Muscle layer of colon (tissue), 2 donors: ENCODE results near the gene HIBADH.

ENCODE experiments used
- H3K27ac ChIP-seq: one replicate; pipeline ENCODE4 v1.7.0; 2013; ENCODE audit warnings: low read depth, mild to moderate bottlenecking, low read length, moderate library complexity
- H3K27me3 ChIP-seq, 2 donors: one replicate each; pipeline ENCODE4 v1.7.0; 2013; ENCODE audit warnings: low read length in 2 of 2, mild to moderate bottlenecking in 2 of 2; ENCODE audit not compliant: insufficient read depth in 2 of 2, control insufficient read depth in 1 of 2
- H3K36me3 ChIP-seq: one replicate; pipeline ENCODE4 v1.7.0; 2013; ENCODE audit warnings: mild to moderate bottlenecking, low read length; ENCODE audit not compliant: insufficient read depth
- H3K4me1 ChIP-seq: one replicate; pipeline ENCODE4 v1.7.0; 2013; ENCODE audit warnings: mild to moderate bottlenecking, low read length; ENCODE audit not compliant: insufficient read depth
- H3K4me3 ChIP-seq, 2 donors: one replicate each; pipeline ENCODE4 v1.7.0; 2013; ENCODE audit warnings: low read length in 2 of 2, low read depth in 1 of 2, mild to moderate bottlenecking in 1 of 2, moderate library complexity in 1 of 2
- H3K9ac ChIP-seq: one replicate; pipeline ENCODE4 v1.7.0; 2013; ENCODE audit warnings: low read length
- H3K9me3 ChIP-seq: one replicate; pipeline ENCODE4 v1.7.0; 2013; ENCODE audit warnings: mild to moderate bottlenecking, low read length
- donor health status: abdominal sarcoma.
- donor health status: Adenocarcinoma of cecum.

The HIBADH gene

DNA sequence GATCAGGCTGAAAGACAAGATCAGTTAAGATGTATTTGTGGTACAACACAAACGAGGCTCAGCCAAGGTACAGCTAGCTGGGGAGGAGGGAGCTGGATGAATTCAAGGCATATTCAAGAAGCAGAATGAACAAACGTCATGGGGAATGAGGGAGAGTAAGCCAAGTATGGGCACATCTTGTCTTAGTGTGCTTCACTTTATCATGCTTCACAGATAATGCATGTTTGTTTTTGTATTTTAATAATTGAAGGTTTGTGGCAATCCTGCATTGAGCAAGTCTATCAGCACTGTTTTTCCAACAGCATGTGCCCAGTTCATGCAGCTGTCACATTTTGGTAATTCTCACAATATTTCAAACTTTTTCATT lies 135.4 kb downstream of the HIBADH start:
- Histone ChIP-seq H3K27me3 (no peaks in the 10 kb centered on the region), H3K36me3 (peaks cover 17% of the 10 kb centered on the region), H3K9me3 (no peaks in the 10 kb centered on the region), H3K9ac (no peak overlapping the region), H3K4me1 (no peaks in the 10 kb centered on the region), H3K4me3 (no peak overlapping the region), H3K27ac (no peak overlapping the region)

GRCh38 chr7:27526611-27527347 lies 135.9 kb downstream of the HIBADH start:
- Histone ChIP-seq H3K36me3 (peaks cover 17% of the 10 kb centered on the region), H3K27me3 (no peaks in the 10 kb centered on the region), H3K4me1 (no peaks in the 10 kb centered on the region), H3K9me3 (no peaks in the 10 kb centered on the region), H3K27ac (no peak overlapping the region), H3K9ac (no peak overlapping the region), H3K4me3 (no peak overlapping the region)

DNA sequence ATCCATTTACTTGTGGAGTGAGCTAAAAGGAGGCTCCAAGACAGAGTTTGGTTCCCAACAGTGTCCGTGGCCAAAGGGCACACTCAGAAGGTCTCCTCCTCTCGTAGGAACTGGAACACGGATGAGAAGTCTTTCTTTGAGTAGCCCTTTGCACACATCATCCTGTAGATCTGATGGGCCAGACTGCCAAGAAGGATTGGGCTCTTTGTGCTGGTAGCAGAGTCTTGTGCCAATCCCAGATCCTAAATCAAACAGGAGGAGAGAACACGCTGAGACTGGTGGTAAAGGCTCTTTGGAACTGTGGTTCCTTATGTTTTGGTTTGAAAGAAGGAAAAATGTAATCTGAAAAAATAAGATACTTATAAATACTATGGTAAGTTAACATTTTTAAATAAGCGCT lies 136.6 kb downstream of the HIBADH start:
- Histone ChIP-seq H3K4me3 (no peak overlapping the region), H3K4me1 (peaks cover 4% of the 10 kb centered on the region), H3K27ac (no peak overlapping the region), H3K9me3 (no peaks in the 10 kb centered on the region), H3K9ac (no peak overlapping the region), H3K27me3 (no peaks in the 10 kb centered on the region), H3K36me3 (peaks cover 17% of the 10 kb centered on the region)

DNA sequence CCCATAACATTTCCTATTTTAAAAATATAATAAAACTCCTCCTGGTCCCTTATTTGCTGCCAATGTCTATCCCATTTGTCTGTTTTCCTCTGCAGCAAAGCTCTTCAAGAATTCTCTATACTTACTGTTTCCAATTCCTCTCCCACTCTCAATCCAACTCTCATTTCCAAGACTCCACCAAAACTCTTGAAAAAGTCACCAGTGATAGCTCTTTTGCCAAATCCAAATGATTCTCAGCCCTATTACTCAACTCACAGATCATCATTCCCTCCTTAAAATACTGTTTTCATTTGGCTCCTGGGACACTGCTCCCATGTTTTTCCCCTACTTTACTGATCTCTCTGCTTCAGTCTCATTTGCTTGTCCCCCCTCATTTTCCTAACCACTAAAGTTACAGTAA lies 139.4 kb downstream of the HIBADH start:
- no peaks in the 10 kb centered on the region for H3K27me3 ChIP-seq
- H3K9me3 ChIP-seq = no peaks in the 10 kb centered on the region

DNA sequence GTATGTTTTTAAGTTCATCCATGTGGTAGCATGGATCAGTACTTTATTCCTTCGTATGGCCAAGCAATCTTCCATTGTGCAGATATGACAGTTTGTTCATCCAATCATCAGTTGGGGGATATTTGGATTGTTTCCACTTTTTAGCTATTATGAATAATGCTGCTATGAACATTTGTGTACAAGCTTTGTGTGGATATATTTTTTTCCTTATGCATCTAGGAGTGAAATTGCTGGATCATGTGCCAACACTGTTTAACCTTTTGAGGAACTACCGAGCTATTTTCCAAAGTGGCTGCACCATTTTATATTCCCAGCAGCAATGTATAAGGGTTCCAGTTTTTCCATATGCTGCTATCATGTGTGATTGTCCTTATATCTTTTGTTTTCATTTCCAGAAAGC lies 140.1 kb downstream of the HIBADH start:
- H3K27ac ChIP-seq = no peak overlapping the region
- no peak overlapping the region for H3K9ac ChIP-seq
- no peak overlapping the region for H3K4me3 ChIP-seq
- no peaks in the 10 kb centered on the region for H3K27me3 ChIP-seq
- H3K36me3 ChIP-seq = peaks cover 10% of the 10 kb centered on the region
- peaks cover 33% of the 10 kb centered on the region for H3K4me1 ChIP-seq
- no peaks in the 10 kb centered on the region for H3K9me3 ChIP-seq

More for the DNA sequence above, 139.4 kb downstream of the HIBADH start:
- no peak overlapping the region for H3K4me3 ChIP-seq
- H3K36me3 ChIP-seq = peaks cover 10% of the 10 kb centered on the region
- no peak overlapping the region for H3K9ac ChIP-seq
- no peak overlapping the region for H3K27ac ChIP-seq
- H3K4me1 ChIP-seq = peaks cover 31% of the 10 kb centered on the region

GRCh38 chr7:27520815-27521790 lies 141.6 kb downstream of the HIBADH start:
- peaks cover 33% of the 10 kb centered on the region for H3K4me1 ChIP-seq
- H3K9ac ChIP-seq = no peak overlapping the region
- H3K36me3 ChIP-seq = peaks cover 8% of the 10 kb centered on the region
- H3K27ac ChIP-seq = no peak overlapping the region
- H3K27me3 ChIP-seq = no peaks in the 10 kb centered on the region
- H3K4me3 ChIP-seq = no peak overlapping the region
- no peaks in the 10 kb centered on the region for H3K9me3 ChIP-seq

GRCh38 chr7:27519793-27520469 lies 142.8 kb downstream of the HIBADH start:
- H3K9ac ChIP-seq = no peak overlapping the region
- no peaks in the 10 kb centered on the region for H3K36me3 ChIP-seq
- H3K27ac ChIP-seq = no peak overlapping the region
- H3K9me3 ChIP-seq = no peaks in the 10 kb centered on the region
- no peaks in the 10 kb centered on the region for H3K27me3 ChIP-seq
- no peak overlapping the region for H3K4me3 ChIP-seq
- H3K4me1 ChIP-seq = peaks cover 33% of the 10 kb centered on the region

- Histone ChIP-seq H3K4me3 (no peak overlapping the region), H3K9me3 (no peaks in the 10 kb centered on the region), H3K9ac (no peak overlapping the region), H3K4me1 (peaks cover 33% of the 10 kb centered on the region), H3K27ac (no peak overlapping the region), H3K36me3 (no peaks in the 10 kb centered on the region), H3K27me3 (no peaks in the 10 kb centered on the region)
Observed at GRCh38 chr7:27518561-27519350, 143.9 kb downstream of the HIBADH start.

DNA sequence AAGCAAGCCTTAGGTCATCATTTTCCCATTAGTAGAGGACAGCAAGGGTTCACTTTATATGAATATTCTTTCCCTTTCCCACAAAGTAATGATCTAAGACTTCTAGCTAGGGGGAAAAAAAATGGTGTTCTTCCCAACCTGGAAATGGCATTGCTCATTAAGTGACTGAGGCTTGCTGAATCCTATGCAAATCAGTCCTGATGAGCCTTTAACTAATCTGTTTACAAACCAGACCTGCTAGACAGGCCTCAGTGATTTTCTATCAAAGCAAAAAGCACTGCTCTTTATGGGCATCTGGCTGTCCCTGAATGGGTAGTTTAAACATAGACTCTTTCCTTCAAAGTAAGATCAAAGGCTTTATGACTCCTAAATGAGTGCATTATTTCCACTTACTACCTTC lies 146.3 kb downstream of the HIBADH start:
- no peak overlapping the region for H3K4me3 ChIP-seq
- H3K9ac ChIP-seq = no peak overlapping the region

GRCh38 chr7:27515933-27516332 lies 146.8 kb downstream of the HIBADH start:
- Histone ChIP-seq H3K36me3 (no peaks in the 10 kb centered on the region), H3K4me3 (no peak overlapping the region), H3K27me3 (no peaks in the 10 kb centered on the region), H3K9ac (no peak overlapping the region), H3K9me3 (no peaks in the 10 kb centered on the region), H3K27ac (no peak overlapping the region), H3K4me1 (peaks cover 28% of the 10 kb centered on the region)

More for the DNA sequence above, 146.3 kb downstream of the HIBADH start:
- Histone ChIP-seq H3K4me1 (peaks cover 32% of the 10 kb centered on the region), H3K36me3 (no peaks in the 10 kb centered on the region), H3K27ac (no peak overlapping the region), H3K27me3 (no peaks in the 10 kb centered on the region), H3K9me3 (no peaks in the 10 kb centered on the region)

DNA sequence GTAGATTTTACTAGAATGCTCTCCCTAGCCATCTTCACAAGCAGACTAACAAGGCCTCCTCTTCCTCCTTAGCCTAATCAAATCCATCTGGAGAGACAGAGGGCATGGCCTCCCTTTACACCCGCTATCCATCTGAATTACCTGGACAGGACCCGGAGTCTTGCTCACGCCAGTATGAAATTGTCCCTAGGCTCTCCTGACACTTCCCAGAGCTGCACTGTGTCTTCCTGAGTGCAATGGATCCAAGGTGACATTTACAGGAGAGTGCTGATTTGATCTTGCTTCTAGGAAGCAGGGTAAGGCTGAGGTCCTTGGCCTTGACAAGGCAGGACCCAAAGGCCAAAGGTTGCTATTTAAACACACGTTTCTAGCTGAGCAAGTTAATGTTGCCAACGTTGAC lies 147.8 kb downstream of the HIBADH start:
- Histone ChIP-seq H3K27ac (no peak overlapping the region), H3K9ac (no peak overlapping the region), H3K4me1 (peaks cover 17% of the 10 kb centered on the region), H3K36me3 (no peaks in the 10 kb centered on the region), H3K4me3 (no peak overlapping the region), H3K9me3 (no peaks in the 10 kb centered on the region), H3K27me3 (no peaks in the 10 kb centered on the region)
